COLO668 (cell line): ENCODE data around the gene GRIK5.
A peak's percentile ranks its signal among the peaks of the same experiment; 100 is the strongest.
"Not testable (repeated sequence)": the region's sequence is repeated elsewhere in the genome, so short reads cannot be mapped to it uniquely, and the experiment has no call there.

Source experiments
- DNase-seq: peaks from one replicate; lab custom pipeline; 2025; ENCODE audit not compliant: unreplicated experiment; lab: John Stamatoyannopoulos, UW

Gene GRIK5, protein sequence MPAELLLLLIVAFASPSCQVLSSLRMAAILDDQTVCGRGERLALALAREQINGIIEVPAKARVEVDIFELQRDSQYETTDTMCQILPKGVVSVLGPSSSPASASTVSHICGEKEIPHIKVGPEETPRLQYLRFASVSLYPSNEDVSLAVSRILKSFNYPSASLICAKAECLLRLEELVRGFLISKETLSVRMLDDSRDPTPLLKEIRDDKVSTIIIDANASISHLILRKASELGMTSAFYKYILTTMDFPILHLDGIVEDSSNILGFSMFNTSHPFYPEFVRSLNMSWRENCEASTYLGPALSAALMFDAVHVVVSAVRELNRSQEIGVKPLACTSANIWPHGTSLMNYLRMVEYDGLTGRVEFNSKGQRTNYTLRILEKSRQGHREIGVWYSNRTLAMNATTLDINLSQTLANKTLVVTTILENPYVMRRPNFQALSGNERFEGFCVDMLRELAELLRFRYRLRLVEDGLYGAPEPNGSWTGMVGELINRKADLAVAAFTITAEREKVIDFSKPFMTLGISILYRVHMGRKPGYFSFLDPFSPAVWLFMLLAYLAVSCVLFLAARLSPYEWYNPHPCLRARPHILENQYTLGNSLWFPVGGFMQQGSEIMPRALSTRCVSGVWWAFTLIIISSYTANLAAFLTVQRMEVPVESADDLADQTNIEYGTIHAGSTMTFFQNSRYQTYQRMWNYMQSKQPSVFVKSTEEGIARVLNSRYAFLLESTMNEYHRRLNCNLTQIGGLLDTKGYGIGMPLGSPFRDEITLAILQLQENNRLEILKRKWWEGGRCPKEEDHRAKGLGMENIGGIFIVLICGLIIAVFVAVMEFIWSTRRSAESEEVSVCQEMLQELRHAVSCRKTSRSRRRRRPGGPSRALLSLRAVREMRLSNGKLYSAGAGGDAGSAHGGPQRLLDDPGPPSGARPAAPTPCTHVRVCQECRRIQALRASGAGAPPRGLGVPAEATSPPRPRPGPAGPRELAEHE

GRCh38 chr19:42069619-42070351 lies at the start of gene GRIK5:
TSS of gene GRIK5 (minus strand) at chr19:42070206. CDS start at chr19:42065770, 4,436 bp downstream.
- no peak for DNase-seq

DNA sequence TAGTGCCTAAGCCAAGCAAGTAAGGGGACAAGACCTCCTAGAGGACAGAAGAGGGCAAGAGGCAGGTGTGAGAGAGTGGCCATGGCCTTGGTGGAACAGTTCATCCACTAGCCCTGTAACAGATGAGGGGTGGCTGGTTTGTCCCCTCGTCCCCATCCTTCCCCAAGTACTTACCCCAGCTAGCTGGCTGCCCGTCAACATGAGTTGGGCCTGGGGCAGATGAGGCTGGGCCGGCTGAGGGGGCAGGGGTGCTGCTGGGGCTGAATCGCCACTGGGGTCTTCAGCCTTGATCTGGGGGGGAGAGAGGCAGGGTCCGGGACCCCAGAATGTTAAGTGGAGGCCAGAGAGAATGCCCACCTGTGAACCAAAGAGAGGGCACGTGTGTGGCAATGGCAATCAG lies 47.1 kb upstream of the GRIK5 start:
- no peak for DNase-seq

GRCh38 chr19:42116308-42117075 lies 46.5 kb upstream of the GRIK5 start:
- DNase-seq, result no peak

DNA sequence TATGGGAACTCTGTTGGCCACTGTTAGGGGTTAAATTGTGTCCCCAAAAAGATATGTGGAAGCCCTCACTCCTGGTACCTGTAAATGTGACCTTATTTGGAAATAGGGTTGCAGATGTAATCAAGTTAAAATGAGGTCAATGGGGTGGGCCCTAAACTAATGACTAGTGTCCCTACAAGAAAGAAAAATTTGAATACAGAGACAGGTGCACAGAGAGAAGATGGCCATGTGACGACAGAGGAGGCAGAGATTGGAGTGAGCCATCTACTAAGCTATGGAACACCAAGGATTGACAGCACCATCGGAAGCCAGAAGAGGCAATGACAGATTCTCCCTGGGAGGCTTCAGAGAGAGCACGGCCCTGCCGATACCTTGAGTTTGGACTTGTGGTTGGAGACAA lies 45.7 kb upstream of the GRIK5 start:
- no peak for DNase-seq

DNA sequence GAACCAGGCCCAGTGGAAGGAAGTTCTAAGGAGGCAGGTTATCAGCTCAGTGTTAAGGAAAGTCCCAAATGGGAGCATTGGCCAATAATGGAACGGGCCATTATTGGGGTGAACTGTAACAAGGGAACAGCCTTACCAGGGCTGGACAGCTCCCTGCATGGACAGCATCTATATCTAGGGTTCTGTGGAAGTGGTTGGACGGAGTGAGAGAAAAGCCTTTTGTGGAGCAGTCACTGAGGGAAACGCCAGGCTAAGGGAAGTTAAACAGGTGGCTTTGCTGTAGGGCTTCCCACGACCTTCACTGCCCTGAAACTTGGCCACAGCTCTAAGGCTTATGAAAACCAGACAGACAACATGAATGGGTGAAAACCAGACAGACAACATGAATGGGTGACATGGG lies 45.2 kb upstream of the GRIK5 start:
- no peak for DNase-seq

GRCh38 chr19:42114412-42114811 lies 44.4 kb upstream of the GRIK5 start:
- peak; percentile 81 for DNase-seq

DNA sequence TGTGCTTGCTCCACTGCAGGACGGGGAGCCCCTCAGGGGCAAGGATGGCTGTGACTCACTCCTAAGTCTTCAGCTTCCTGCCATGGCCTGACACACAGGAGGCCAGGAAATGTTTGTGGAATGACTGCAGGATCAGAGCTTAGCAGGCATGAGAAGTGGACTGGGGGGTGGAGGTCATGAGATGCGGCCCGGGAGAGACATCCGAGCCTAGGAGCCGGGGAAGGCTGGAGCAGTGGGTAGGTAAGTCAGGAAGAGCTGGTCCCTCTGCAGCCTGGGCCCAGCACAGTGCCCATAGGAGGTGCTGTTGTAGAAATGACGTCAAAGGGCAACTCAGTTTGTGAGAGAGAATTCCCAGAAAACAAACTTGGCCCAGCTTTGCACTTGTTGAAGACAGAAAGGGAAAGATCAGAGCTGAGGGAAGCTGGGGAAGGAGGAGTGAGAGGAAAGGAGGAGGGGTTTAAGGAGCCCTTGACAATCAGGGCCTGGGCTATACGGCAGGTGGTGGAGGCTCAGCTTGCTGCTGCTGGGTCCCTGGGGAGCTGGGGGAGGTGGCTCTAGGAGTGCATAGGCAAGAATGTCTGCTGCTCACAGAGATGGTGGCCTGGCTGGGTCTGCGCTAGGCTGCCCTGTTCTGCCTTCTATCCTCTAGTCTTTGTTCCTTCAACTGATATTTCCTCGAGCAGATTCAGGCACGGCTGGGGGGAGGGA lies 43.8 kb upstream of the GRIK5 start:
- peak; percentile 42 for DNase-seq

- no peak for DNase-seq
These were observed 41.8 kb upstream of the GRIK5 start for GRCh38 chr19:42111811-42112210.

- no peak for DNase-seq
These were observed 41.4 kb upstream of the GRIK5 start for GRCh38 chr19:42111384-42111783.

DNA sequence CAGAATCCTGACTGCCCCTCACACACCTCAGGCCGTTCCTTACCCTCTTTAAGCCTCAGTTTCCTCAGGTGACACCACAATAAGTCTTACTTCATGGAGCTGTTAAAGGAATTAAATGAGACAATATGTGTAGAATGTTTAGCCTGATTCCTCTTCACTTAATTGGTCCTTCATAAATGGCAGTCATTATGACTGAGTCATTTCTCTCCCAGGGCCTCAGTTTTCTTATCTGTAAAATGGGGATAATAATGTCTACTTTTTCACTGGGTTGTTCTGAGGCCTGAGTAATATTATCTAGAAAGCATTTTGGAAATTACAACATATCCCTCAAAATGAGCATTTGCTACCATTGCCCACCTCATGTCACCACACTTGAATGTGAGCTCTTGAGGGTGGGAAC lies 40.7 kb upstream of the GRIK5 start:
- no peak for DNase-seq

DNA sequence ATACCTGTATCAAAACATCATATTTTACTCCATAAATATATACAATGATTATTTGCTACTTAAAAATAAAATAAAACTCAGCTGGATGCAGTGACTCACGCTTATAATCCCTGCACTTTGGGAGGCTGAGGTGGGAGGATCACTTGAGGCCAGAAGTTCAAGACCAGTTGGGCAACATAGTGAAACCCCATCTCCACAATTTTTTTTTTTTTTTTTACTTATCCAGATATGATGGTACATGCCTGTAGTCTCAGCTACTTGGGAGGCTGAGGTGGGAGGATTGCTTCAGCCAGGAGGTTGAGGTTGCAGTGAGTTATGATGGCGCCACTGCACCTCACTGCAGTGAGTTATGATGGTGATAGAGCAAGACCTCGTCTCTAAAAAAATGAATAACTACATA lies 39.9 kb upstream of the GRIK5 start:
- no peak for DNase-seq

DNA sequence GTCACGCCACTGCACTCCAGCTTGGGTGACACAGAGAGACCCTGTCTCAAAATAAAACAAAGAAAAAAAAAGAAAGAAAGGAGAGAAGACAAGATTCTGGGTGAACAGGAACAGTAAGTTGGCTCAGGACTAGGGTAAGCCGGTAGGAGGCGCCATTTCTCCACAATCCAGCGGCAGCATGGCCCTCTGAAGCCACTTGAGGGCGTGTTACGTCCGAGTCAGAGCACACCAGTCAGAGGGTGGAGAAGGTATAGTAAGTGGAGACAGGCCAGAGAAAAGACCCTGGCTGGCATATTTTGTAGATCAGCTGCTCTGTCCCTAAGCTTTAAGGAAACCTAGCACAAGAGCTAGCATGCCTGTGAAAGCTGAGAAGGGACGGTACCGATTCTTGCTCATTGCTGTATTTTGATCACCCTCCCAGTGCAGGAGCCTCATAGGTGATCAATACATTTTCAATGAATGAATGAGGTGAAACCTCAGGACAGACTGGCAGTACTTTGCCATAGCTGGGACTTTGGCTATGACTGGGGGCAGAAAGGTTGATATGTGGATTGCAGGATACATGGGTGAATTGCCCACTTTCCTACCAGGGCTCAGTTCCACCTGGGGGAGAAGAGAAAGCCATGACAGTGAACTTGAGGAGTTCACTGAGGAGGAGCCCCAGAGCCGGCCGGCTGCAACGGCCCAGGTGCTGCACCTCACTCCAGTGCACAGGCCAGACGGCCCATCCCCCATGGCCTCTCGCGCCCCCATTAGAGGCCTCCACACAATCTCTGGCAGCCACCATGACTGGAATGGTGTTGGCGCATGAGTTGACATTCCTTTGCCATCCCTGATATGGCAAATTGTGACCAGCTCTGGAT lies 38.8 kb upstream of the GRIK5 start:
- DNase-seq, result peak; percentile 83

GRCh38 chr19:42105368-42105767 lies 35.4 kb upstream of the GRIK5 start:
- no peak for DNase-seq

DNA sequence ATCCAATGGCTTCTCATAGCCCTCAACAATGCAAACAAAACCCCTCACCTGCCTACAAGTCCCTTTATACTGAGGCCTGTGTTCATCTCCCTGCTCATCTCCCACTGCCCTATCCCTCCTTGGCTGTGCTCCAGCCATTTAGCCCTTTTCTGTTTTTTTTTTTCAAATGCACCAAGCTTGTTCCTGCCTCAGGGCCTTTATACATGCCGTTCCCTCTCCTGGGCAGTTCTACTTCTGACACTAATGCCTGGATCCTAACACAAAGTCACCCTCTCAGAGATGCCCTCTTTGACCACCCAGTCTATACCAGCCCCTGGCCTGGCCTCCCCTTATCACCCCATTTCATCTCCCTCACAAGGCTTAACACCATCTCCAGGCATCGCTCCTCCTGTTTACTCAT lies 32.9 kb upstream of the GRIK5 start:
- no peak for DNase-seq

DNA sequence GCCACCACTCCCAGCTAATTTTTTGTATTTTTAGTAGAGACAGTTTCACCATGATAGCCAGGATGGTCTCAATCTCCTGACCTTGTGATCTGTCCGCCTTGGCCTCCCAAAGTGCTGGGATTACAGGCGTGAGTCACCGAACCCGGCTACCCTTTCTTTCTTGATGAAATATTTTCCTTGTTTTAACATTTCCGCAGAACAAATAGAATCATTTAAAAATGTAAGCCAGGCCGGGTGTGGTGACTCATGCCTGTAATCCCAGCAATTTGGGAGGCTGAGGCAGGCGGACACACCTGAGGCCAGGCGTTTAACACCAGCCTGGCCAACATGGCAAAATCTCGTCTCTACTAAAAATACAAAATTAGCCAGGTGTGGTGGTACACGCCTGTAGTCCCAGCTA lies 30.2 kb upstream of the GRIK5 start:
- DNase-seq, result not testable (repeated sequence)

DNA sequence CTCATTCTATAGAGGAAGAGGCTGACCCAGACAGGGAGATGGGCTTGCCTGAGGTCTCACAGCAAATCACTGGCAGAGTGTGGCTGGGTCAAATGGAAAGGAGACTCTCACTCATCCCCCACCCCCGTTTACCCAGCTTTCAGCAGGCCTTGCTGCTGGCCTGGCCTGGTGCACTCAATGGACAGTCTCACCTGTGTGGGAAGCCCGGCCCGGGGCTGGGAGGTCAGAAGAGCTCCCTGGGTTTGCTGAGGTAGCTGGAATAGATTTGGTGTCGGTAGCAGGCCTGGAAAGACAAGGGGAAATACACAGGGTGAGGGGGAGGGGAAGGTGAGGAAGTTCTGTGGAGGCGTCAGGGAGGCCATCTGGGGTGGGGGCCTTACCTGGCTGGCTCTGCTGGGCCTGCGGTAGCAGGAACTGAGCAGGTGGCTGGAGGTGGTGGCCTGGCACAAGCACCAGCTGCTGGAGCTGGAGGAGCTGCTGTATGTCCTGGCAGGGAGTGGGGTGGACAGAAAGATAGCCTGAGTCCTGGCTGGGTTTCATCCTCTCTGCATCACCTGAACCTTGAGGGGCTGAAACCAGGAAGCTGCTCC lies 29.4 kb upstream of the GRIK5 start:
- DNase-seq, result no peak

DNA sequence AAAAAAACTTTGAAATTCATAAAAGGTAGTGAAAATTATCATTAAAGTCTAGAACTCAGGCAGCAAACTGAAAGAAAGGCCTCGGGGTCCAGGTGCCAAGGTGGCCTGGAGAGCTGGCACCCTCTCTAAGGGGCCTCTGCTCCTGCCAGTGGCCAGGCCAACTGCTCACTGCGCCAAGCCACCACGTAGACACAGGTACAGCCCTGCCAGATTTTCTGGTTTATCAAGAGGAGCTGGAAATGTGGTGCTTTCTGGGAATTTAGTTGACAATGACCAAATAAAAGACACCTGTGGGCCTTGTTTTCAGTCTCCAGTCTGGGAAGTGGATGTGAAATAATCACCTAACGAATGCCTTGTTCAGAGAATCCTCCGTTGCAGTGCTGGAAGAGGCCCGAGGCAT lies 28.8 kb upstream of the GRIK5 start:
- no peak for DNase-seq

GRCh38 chr19:42097461-42097860 lies 27.5 kb upstream of the GRIK5 start:
- no peak for DNase-seq
